B cell (primary cell): ENCODE data around the gene SMIM36. TPM values are rescaled to one million over a fixed set of nuclear protein-coding genes. Genes with fewer than 3 reads are reported as not detected.
"Not testable (repeated sequence)": the region's sequence is repeated elsewhere in the genome, so short reads cannot be mapped to it uniquely, and the experiment has no call there.

Source experiments
- ATAC-seq: fragments of 200-7000 bp; cut with Tn5 transposase; one replicate; pipeline ENCODE4 v1.10.0; 2021; ENCODE audit warnings: low read depth, mild to moderate bottlenecking, moderate number of reproducible peaks, moderate library complexity
- CTCF ChIA-PET: fragments of 350-600 bp; sonication (Branson Sonifier 250); formaldehyde crosslinking; loops from one replicate; lab custom pipeline; 2021; ENCODE audit warnings: antibody characterized with exemption, inconsistent platforms; lab: Charles Lee
- POLR2A ChIA-PET: fragments of 350-600 bp; sonication (Branson Sonifier 250); formaldehyde crosslinking; loops from one replicate; lab custom pipeline; 2021; ENCODE audit warnings: antibody characterized with exemption; lab: Charles Lee
- DNase-seq: peaks from one replicate; pipeline ENCODE4 v3.0.0; 2013
- H2AFZ ChIP-seq: 2 replicates; pipeline ENCODE4 v1.6.1; 2012; ENCODE audit warnings: mild to moderate bottlenecking, low read depth, low read length; ENCODE audit not compliant: insufficient read depth, poor library complexity, severe bottlenecking
- H3K27ac ChIP-seq, 2 donors: 1 replicate in 1 of 2; 2 replicates in 1 of 2; pipeline ENCODE4 v1.5.1; 2012 to 2013; ENCODE audit warnings: low read length in 2 of 2, mild to moderate bottlenecking in 2 of 2, moderate library complexity in 1 of 2
- H3K27me3 ChIP-seq, 4 experiments: fragments of 200-600 bp in 1 of 4; sonication (generic) in 1 of 4; replicated peaks in 1 of 4; 1 replicate in 2 of 4; 2 replicates in 2 of 4; pipeline versions ENCODE4 v1.6.1 to v1.7.0; 2013 to 2016; ENCODE audit warnings: low read length in 3 of 4, mild to moderate bottlenecking in 2 of 4, mixed read lengths in 1 of 4, moderate library complexity in 1 of 4; ENCODE audit not compliant: insufficient read depth in 4 of 4, control insufficient read depth in 3 of 4; ENCODE audit errors: control extremely low read depth in 1 of 4
- H3K36me3 ChIP-seq, 2 experiments: replicated peaks in 1 of 2; 1 replicate in 1 of 2; 2 replicates in 1 of 2; pipeline versions ENCODE4 v1.6.1 to v1.7.1; 2013; ENCODE audit warnings: low read length in 1 of 2; ENCODE audit not compliant: insufficient read depth in 2 of 2, control insufficient read depth in 1 of 2; ENCODE audit errors: control extremely low read depth in 1 of 2, extremely low read depth in 1 of 2
- H3K4me1 ChIP-seq, 2 donors: fragments of 200-600 bp in 1 of 2; sonication (generic) in 1 of 2; 1 replicate in 1 of 2; 2 replicates in 1 of 2; pipeline versions ENCODE4 v1.5.1 to v1.6.1; 2013 to 2017; ENCODE audit warnings: low read length in 2 of 2; ENCODE audit not compliant: control insufficient read depth in 2 of 2, insufficient read depth in 2 of 2
- H3K4me2 ChIP-seq: replicated peaks from 2 replicates; pipeline ENCODE3; 2012; ENCODE audit warnings: mild to moderate bottlenecking, low read depth, low read length; ENCODE audit not compliant: poor library complexity, severe bottlenecking
- H3K4me3 ChIP-seq, 5 experiments: fragments of 200-600 bp in 1 of 5; sonication (generic) in 1 of 5; 1 replicate in 3 of 5; 2 replicates in 2 of 5; pipeline versions ENCODE4 v1.5.1 to v1.7.0; 2011 to 2016; ENCODE audit warnings: low read length in 4 of 5, mild to moderate bottlenecking in 4 of 5, low read depth in 2 of 5, control low read depth in 1 of 5, moderate library complexity in 1 of 5; ENCODE audit not compliant: insufficient read depth in 1 of 5; ENCODE audit errors: control extremely low read depth in 1 of 5, extremely low read depth in 1 of 5
- H3K79me2 ChIP-seq: fragments of 200-600 bp; sonication (generic); one replicate; pipeline ENCODE4 v1.6.0; 2016; ENCODE audit warnings: low read length; ENCODE audit not compliant: control insufficient read depth, insufficient read depth
- H3K9ac ChIP-seq: fragments of 200-600 bp; sonication (generic); 2 replicates; pipeline ENCODE4 v1.6.1; 2017; ENCODE audit warnings: mild to moderate bottlenecking, low read length, moderate library complexity
- H3K9me3 ChIP-seq, 3 donors: one replicate each; pipeline versions ENCODE4 v1.6.1 to v1.7.1; 2013; ENCODE audit warnings: low read length in 2 of 3; ENCODE audit not compliant: control insufficient read depth in 2 of 3, insufficient read depth in 1 of 3; ENCODE audit errors: control extremely low read depth in 1 of 3
- H4K20me1 ChIP-seq: 2 replicates; pipeline ENCODE4 v1.6.0; 2012; ENCODE audit warnings: mild to moderate bottlenecking, low read length; ENCODE audit not compliant: insufficient read depth, control insufficient read depth, poor library complexity, severe bottlenecking
- H3K27ac Mint-ChIP-seq: one replicate; pipeline ENCODE4 v1.8.0; 2021; ENCODE audit warnings: mixed read lengths
- H3K27me3 Mint-ChIP-seq: one replicate; pipeline ENCODE4 v1.8.0; 2021; ENCODE audit warnings: mixed read lengths
- H3K4me1 Mint-ChIP-seq: one replicate; pipeline ENCODE4 v1.8.0; 2021; ENCODE audit warnings: mixed read lengths
- H3K4me3 Mint-ChIP-seq: one replicate; pipeline ENCODE4 v1.8.0; 2021; ENCODE audit warnings: mixed read lengths
- H3K9me3 Mint-ChIP-seq: one replicate; pipeline ENCODE4 v1.8.0; 2022; ENCODE audit warnings: mixed read lengths; ENCODE audit not compliant: insufficient read depth
- EZH2 ChIP-seq: IDR thresholded peaks from 2 replicates; pipeline ENCODE4 v1.6.1; 2012; ENCODE audit warnings: borderline replicate concordance, low read depth, mild to moderate bottlenecking, moderate library complexity, low read length; ENCODE audit not compliant: insufficient read depth, poor library complexity, severe bottlenecking
- WGBS: methylation state at CpG from one replicate; pipeline ENCODE4 v1.1.5; 2013; ENCODE audit warnings: missing lambda C conversion rate; ENCODE audit not compliant: insufficient coverage; 5-methylcytosine and 5-hydroxymethylcytosine counted together
- intact Hi-C: fragments of 100-400 bp; cut with micrococcal nuclease; formaldehyde crosslinking; loops from one replicate; pipeline ENCODE4 v1.10.0; 2022
- polyA plus RNA-seq: library from polyadenylated mRNA; depleted of rRNA; stranded (reverse); fragments of >200 nt; gene quantifications from 2 replicates; pipeline ENCODE4 v1.2.3, GENCODE V29; 2012
- total RNA-seq, 2 donors: library from RNA; stranded (reverse); fragments of 120-200 nt in 1 of 2; gene quantifications; 1 replicate in 1 of 2; 2 replicates in 1 of 2; pipeline versions ENCODE4 v1.2.3 to v1.2.4, GENCODE V29; 2013 to 2022
- TF ChIP-seq, protein P1 (sequence below): fragments of 200-600 bp; IDR thresholded peaks from one replicate; pipeline ENCODE4 v1.8.0; 2022; ENCODE audit warnings: antibody characterized with exemption, mild to moderate bottlenecking

Gene SMIM36
- total and polyA plus RNA-seq, 2 donors (not counting 1 experiment from before 2014, with no cell fraction given) = not detected

DNA sequence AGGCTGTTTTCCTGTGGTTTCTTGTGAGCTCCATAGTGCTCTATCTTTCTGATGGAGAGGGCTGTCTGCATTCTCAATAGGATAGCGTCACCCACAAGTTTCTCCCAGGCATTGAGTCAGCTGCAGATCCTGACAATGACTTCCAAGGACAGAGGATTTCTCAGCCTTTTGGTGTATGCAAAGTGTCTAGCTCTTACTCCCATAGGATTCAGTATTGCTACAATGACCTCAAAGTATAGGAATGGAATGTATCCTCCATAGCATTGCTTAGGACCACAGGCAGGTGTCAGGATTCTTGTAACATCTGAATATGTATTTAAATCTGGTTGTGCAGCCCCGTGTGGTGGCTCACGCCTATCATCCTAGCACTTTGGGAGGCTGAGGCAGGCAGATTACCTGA, 32.3 kb downstream of the SMIM36 start:
- H2AFZ ChIP-seq = no peak overlapping the region
- intact Hi-C loops = no loop called here
- H3K4me1 Mint-ChIP-seq = peaks cover 9% of the 10 kb centered on the region
- no peak overlapping the region for H3K9ac ChIP-seq
- no peaks in the 10 kb centered on the region for H3K36me3 ChIP-seq
- H3K27me3 ChIP-seq = peaks cover 0 to 7% (median 3%) of the 10 kb centered on the region in 4 experiments
- DNase-seq (no peak), ATAC-seq (no peak)
- H3K27me3 Mint-ChIP-seq = peaks cover 25% of the 10 kb centered on the region
- no peaks in the 10 kb centered on the region for H3K9me3 ChIP-seq
- CTCF ChIA-PET = interaction anchor here (0.5 kb wide), 1 partner anchor 242 kb away, joined by 4 read pairs; no protein-coding TSS in a partner anchor
- no peak overlapping the region for H3K27ac ChIP-seq
- no peak overlapping the region for H3K27ac Mint-ChIP-seq
- no peaks in the 10 kb centered on the region for H3K9me3 Mint-ChIP-seq
- WGBS = 100% methylated on average over 2 of the region's 3 CpGs
- H3K4me3 Mint-ChIP-seq = no peak overlapping the region
- H3K4me3 ChIP-seq = no peak overlapping the region
- H3K4me1 ChIP-seq = peaks cover 3 to 5% of the 10 kb centered on the region in 2 donors
- H3K79me2 ChIP-seq = no peaks in the 10 kb centered on the region
- no peak overlapping the region for H3K4me2 ChIP-seq
- TF ChIP-seq, protein P1, sequence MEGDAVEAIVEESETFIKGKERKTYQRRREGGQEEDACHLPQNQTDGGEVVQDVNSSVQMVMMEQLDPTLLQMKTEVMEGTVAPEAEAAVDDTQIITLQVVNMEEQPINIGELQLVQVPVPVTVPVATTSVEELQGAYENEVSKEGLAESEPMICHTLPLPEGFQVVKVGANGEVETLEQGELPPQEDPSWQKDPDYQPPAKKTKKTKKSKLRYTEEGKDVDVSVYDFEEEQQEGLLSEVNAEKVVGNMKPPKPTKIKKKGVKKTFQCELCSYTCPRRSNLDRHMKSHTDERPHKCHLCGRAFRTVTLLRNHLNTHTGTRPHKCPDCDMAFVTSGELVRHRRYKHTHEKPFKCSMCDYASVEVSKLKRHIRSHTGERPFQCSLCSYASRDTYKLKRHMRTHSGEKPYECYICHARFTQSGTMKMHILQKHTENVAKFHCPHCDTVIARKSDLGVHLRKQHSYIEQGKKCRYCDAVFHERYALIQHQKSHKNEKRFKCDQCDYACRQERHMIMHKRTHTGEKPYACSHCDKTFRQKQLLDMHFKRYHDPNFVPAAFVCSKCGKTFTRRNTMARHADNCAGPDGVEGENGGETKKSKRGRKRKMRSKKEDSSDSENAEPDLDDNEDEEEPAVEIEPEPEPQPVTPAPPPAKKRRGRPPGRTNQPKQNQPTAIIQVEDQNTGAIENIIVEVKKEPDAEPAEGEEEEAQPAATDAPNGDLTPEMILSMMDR = no peak
- TF ChIP-seq EZH2 = no peak
- H4K20me1 ChIP-seq = no peaks in the 10 kb centered on the region
- POLR2A ChIA-PET = no interaction called here

DNA sequence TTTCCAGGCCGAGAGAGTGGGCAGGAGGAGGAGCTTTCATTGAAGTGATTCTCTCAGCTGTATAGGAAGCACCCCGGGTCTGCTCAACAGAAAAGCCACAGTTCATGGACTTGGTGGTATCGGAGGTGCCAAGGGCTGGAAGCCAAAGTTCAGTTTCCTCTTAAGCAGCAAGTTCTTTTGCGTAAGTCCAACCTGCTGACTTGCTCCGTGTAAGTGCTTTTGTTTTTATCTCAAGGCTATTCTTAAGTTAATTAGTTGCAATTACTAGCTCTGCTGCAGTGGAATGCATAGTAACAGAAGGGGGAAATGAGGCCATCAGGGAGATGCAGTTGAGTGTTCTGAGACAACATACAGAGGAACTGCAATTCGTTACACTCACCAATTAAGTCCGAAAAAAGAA, 44.6 kb downstream of the SMIM36 start:
- POLR2A ChIA-PET = no interaction called here

DNA sequence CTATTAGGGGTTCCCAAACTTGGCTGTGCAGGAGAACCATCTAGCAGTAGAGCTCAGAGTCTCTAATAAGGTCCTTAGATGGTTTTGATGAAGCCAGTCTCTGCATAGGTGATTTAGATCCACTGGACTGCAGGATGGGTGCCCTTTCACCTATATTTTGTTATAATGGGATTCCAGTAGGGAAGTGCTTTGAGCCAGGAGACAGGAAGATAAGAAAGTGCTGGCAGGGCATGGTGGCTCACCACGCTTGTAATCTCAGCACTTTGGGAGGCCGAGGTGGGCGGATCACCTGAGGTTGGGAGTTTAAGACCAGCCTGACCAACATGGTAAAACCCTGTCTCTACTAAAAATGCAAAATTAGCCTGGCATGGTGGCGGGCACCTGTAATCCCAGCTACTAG, 45.5 kb downstream of the SMIM36 start:
- CTCF ChIA-PET = interaction anchor here (0.7 kb wide), 1 partner anchor 11 kb away, joined by 5 read pairs; no protein-coding TSS in a partner anchor
- peaks cover 13% of the 10 kb centered on the region in 2 donors for H3K4me1 ChIP-seq
- H3K27ac ChIP-seq, H3K27ac Mint-ChIP-seq, H3K9ac ChIP-seq, H3K79me2 ChIP-seq, DNase-seq, intact Hi-C loops, ATAC-seq, H3K4me2 ChIP-seq, POLR2A ChIA-PET, H3K36me3 ChIP-seq, H3K9me3 ChIP-seq, H3K9me3 Mint-ChIP-seq, H4K20me1 ChIP-seq, H3K4me3 Mint-ChIP-seq, H2AFZ ChIP-seq, H3K4me3 ChIP-seq: not testable (repeated sequence)
- H3K27me3 ChIP-seq = peaks cover 0 to 18% (median 5%) of the 10 kb centered on the region in 4 experiments
- Mint-ChIP-seq H3K4me1 (peaks cover 15% of the 10 kb centered on the region), H3K27me3 (peaks cover 38% of the 10 kb centered on the region)
- WGBS = 100% methylated on average over 3 of the region's 4 CpGs

More for the DNA sequence above, 44.6 kb downstream of the SMIM36 start:
- peak overlapping the region; percentile 1 for H3K4me3 Mint-ChIP-seq
- H2AFZ ChIP-seq = no peak overlapping the region
- no peak overlapping the region for H3K27ac Mint-ChIP-seq
- ATAC-seq (no peak), DNase-seq (no peak)
- intact Hi-C loops = no loop called here
- CTCF ChIA-PET = interaction anchor here (1.2 kb wide), 1 partner anchor 29 kb away, joined by 4 read pairs; no protein-coding TSS in a partner anchor
- no peaks in the 10 kb centered on the region for H3K36me3 ChIP-seq
- TF ChIP-seq EZH2 = no peak
- TF ChIP-seq, protein P1 = no peak
- no peak overlapping the region for H3K4me3 ChIP-seq
- no peaks in the 10 kb centered on the region for H4K20me1 ChIP-seq
- peaks cover 15% of the 10 kb centered on the region for H3K4me1 Mint-ChIP-seq
- H3K79me2 ChIP-seq = no peaks in the 10 kb centered on the region
- no peak overlapping the region for H3K9ac ChIP-seq
- H3K9me3 Mint-ChIP-seq = no peaks in the 10 kb centered on the region
- H3K27ac ChIP-seq = no peak overlapping the region
- no peak overlapping the region for H3K4me2 ChIP-seq
- peaks cover 32% of the 10 kb centered on the region for H3K27me3 Mint-ChIP-seq
- WGBS = 70% methylated on average over 5 of the region's 7 CpGs
- H3K4me1 ChIP-seq = peaks cover 13% of the 10 kb centered on the region in 2 donors
- H3K27me3 ChIP-seq = peaks cover 0 to 20% (median 5%) of the 10 kb centered on the region in 4 experiments
- H3K9me3 ChIP-seq = peaks cover 0 to 6% (median 0%) of the 10 kb centered on the region in 3 donors
